KMS-11 (cell line): ENCODE data around the gene LIMS2.

Source experiments
- H2AFZ ChIP-seq: fragments of 200-600 bp; sonication (generic); 2 replicates; pipeline ENCODE4 v1.6.1; 2016; ENCODE audit warnings: antibody characterized with exemption, mixed run types, low read depth
- H3K27ac ChIP-seq: fragments of 200-600 bp; sonication (generic); 2 replicates; pipeline ENCODE4 v1.6.1; 2016; ENCODE audit warnings: mild to moderate bottlenecking, mixed run types
- H3K27me3 ChIP-seq: fragments of 200-600 bp; sonication (generic); 2 replicates; pipeline ENCODE4 v1.6.1; 2017; ENCODE audit warnings: mild to moderate bottlenecking, low read depth, mixed run types, moderate library complexity; ENCODE audit not compliant: insufficient read depth
- H3K36me3 ChIP-seq: fragments of 200-600 bp; sonication (generic); 2 replicates; pipeline ENCODE4 v1.6.1; 2017; ENCODE audit warnings: mild to moderate bottlenecking, mixed run types; ENCODE audit not compliant: insufficient read depth
- H3K4me1 ChIP-seq: fragments of 200-600 bp; sonication (generic); 2 replicates; pipeline ENCODE4 v1.6.1; 2016; ENCODE audit warnings: mild to moderate bottlenecking, low read depth, mixed run types; ENCODE audit not compliant: poor library complexity, severe bottlenecking
- H3K4me2 ChIP-seq: fragments of 200-600 bp; sonication (generic); 2 replicates; pipeline ENCODE4 v1.7.0; 2016; ENCODE audit warnings: mild to moderate bottlenecking, mixed run types
- H3K4me3 ChIP-seq: fragments of 200-600 bp; sonication (generic); IDR thresholded peaks from 2 replicates; pipeline ENCODE4 v1.6.1; 2017; ENCODE audit warnings: low read depth, low read length, mixed read lengths; ENCODE audit not compliant: insufficient read depth
- H3K79me2 ChIP-seq: fragments of 200-600 bp; sonication (generic); 2 replicates; pipeline ENCODE4 v1.6.1; 2016; ENCODE audit warnings: low read depth, mixed run types; ENCODE audit not compliant: insufficient read depth
- H3K9ac ChIP-seq: fragments of 200-600 bp; sonication (generic); 2 replicates; pipeline ENCODE4 v1.6.1; 2016; ENCODE audit warnings: mild to moderate bottlenecking, mixed run types
- H4K20me1 ChIP-seq: fragments of 200-600 bp; sonication (generic); 2 replicates; pipeline ENCODE4 v1.6.1; 2016; ENCODE audit warnings: mild to moderate bottlenecking, mixed run types; ENCODE audit not compliant: insufficient read depth
- TF ChIP-seq, protein P1 (sequence below): fragments of 200-600 bp; sonication (generic); conservative IDR thresholded peaks from 2 replicates; pipeline ENCODE4 v1.6.1; 2017; ENCODE audit warnings: low read depth, mild to moderate bottlenecking, antibody characterized with exemption, low read length, moderate library complexity, mixed read lengths

Gene LIMS2

DNA sequence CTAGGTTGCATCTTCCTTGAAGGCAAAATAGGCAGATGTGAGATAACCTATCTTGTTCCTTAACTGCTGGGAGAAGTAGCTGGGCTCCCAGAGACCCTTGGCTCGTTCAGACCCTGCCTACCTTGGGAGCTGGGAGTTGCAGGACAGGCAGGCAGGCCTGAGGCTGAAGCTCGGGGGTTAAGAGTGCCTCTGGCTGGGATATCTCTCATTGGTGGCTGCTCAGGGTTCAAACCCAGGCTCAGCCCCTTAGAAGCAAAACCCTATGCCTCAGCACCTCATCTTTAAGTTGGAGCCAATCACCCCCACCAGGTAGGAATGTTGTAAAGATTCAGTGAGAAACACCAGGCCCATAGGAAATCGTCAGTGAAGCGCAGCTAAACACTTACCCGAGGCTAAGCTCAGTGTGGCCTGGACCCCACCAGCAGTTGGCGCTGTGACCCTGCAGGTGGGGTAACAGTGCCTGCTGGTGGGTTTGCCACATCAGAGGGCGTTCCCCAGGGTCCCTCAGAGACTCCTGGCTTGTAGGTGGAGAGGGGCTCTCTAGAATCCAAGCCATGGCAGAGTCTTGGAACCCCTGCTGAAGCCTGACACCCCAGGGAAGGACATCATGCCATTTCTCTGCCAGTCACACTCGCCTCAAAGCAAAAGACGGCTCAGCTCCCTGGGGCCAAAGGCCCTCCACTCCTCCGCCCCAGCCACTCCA is 84.0 kb downstream of the LIMS2 start:
- Histone ChIP-seq H3K4me1 (no peaks in the 10 kb centered on the region), H3K27me3 (no peaks in the 10 kb centered on the region), H3K36me3 (no peaks in the 10 kb centered on the region), H2AFZ (no peak overlapping the region), H3K4me2 (no peak overlapping the region), H4K20me1 (no peaks in the 10 kb centered on the region), H3K79me2 (no peaks in the 10 kb centered on the region), H3K4me3 (no peak overlapping the region), H3K9ac (no peak overlapping the region), H3K27ac (no peak overlapping the region)
- TF ChIP-seq, protein P1, sequence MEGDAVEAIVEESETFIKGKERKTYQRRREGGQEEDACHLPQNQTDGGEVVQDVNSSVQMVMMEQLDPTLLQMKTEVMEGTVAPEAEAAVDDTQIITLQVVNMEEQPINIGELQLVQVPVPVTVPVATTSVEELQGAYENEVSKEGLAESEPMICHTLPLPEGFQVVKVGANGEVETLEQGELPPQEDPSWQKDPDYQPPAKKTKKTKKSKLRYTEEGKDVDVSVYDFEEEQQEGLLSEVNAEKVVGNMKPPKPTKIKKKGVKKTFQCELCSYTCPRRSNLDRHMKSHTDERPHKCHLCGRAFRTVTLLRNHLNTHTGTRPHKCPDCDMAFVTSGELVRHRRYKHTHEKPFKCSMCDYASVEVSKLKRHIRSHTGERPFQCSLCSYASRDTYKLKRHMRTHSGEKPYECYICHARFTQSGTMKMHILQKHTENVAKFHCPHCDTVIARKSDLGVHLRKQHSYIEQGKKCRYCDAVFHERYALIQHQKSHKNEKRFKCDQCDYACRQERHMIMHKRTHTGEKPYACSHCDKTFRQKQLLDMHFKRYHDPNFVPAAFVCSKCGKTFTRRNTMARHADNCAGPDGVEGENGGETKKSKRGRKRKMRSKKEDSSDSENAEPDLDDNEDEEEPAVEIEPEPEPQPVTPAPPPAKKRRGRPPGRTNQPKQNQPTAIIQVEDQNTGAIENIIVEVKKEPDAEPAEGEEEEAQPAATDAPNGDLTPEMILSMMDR: peak; percentile 53

DNA sequence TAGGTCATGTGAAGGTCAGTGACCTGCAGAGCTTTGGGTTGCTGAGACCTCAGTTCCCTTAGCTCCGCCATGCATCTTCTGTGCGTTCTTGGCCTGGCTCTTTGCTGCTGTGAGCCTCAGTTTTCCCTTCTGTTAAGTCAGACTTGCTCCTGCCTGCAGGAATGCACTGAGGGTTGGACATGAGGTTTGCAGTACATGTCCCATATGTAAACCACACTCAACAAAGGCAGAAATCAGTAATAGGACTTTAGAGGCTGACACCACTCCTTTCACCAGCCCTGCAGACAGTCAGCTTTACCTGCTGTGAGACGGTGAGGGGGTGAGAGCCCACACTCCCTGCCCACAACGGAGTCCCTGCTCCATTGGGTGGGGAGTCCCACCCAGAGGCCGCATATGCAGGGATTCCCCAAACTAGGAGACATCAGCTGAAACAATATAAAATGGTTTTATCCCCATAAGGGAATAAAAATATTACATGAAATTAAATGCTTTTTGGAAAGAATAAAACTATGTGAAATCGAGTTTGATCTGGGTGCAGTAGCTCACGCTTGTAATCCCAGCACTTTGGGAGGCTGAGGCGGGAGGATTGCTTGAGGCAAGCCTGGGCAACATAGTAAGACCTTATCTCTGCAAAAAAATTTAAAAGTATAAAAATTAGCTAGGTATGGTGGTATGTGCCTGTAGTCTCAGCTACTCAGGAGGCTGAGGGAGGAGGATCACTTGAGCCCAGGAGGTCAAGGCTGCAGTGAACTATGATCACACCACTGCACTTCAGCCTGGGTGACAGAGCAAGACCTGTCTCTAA is 84.7 kb downstream of the LIMS2 start:
- TF ChIP-seq, protein P1: no peak
- H4K20me1 ChIP-seq: no peaks in the 10 kb centered on the region
- H3K4me3 ChIP-seq: no peak overlapping the region
- H3K36me3 ChIP-seq: no peaks in the 10 kb centered on the region
- H3K79me2 ChIP-seq: no peaks in the 10 kb centered on the region
- H3K4me1 ChIP-seq: no peaks in the 10 kb centered on the region
- H3K4me2 ChIP-seq: no peak overlapping the region
- H3K27me3 ChIP-seq: no peaks in the 10 kb centered on the region
- H3K27ac ChIP-seq: no peak overlapping the region
- no peak overlapping the region for H3K9ac ChIP-seq
- H2AFZ ChIP-seq: no peak overlapping the region

- H3K27ac ChIP-seq: no peak overlapping the region
- no peaks in the 10 kb centered on the region for H3K36me3 ChIP-seq
- no peaks in the 10 kb centered on the region for H3K4me1 ChIP-seq
- TF ChIP-seq, protein P1: no peak
- H3K27me3 ChIP-seq: no peaks in the 10 kb centered on the region
- no peak overlapping the region for H2AFZ ChIP-seq
- H4K20me1 ChIP-seq: no peaks in the 10 kb centered on the region
- H3K79me2 ChIP-seq: no peaks in the 10 kb centered on the region
- H3K9ac ChIP-seq: no peak overlapping the region
- no peak overlapping the region for H3K4me2 ChIP-seq
- no peak overlapping the region for H3K4me3 ChIP-seq
These were observed 85.5 kb downstream of the LIMS2 start for GRCh38 chr2:127589841-127590240.

GRCh38 chr2:127589358-127589757 is 86.0 kb downstream of the LIMS2 start:
- Histone ChIP-seq H3K27ac (no peak overlapping the region), H3K4me1 (no peaks in the 10 kb centered on the region), H3K4me2 (no peak overlapping the region), H3K36me3 (no peaks in the 10 kb centered on the region), H3K9ac (no peak overlapping the region), H3K4me3 (no peak overlapping the region), H3K79me2 (no peaks in the 10 kb centered on the region), H3K27me3 (no peaks in the 10 kb centered on the region), H4K20me1 (no peaks in the 10 kb centered on the region), H2AFZ (no peak overlapping the region)
- TF ChIP-seq, protein P1: no peak
